Adrenal gland (tissue), 5 donors: ENCODE measurements around the gene HAUS1.

ENCODE experiments used
- CTCF ChIP-seq, 6 experiments: fragments of 450-650 bp in 4 of 6; fragments of 200-600 bp in 2 of 6; sonication (generic) in 1 of 6; IDR thresholded peaks; 1 replicate in 5 of 6; 2 replicates in 1 of 6; pipeline versions ENCODE4 v1.5.1 to v1.8.0; 2016 to 2021; ENCODE audit warnings: antibody characterized with exemption in 6 of 6, mild to moderate bottlenecking in 2 of 6, moderate library complexity in 1 of 6
- POLR2A ChIP-seq, 2 donors: fragments of 450-650 bp; IDR thresholded peaks; one replicate each; pipeline ENCODE4 v1.6.1; 2017; ENCODE audit warnings: antibody characterized with exemption in 2 of 2, mild to moderate bottlenecking in 2 of 2, moderate library complexity in 1 of 2
- donor health status: DM: no; HTN: no; CAD: no.

GRCh38 chr18:46062781-46063180 lies 41.4 kb upstream of the HAUS1 start:
- TF ChIP-seq CTCF (IDR thresholded peaks at IDR 0.05): no peak
- no peak for TF ChIP-seq POLR2A (IDR thresholded peaks at IDR 0.05)
